ENCODE data around the gene PTGIR.

PTGIR gene

GRCh38 chr19:46621191-46622117, 3.4 kb downstream of the PTGIR start:
- H3K4me3 ChIP-seq: peak overlapping the region; percentile 69
- H3K27ac ChIP-seq: peak overlapping the region; percentile 89 to 98
- no peak for TF ChIP-seq CTCF (IDR thresholded peaks at IDR 0.05)
- DNase-seq (ENCODE audit: low spot score): peak; percentile 79

GRCh38 chr19:46620716-46621115, 4.2 kb downstream of the PTGIR start:
- no peak for TF ChIP-seq CTCF (IDR thresholded peaks at IDR 0.05)
- Histone ChIP-seq H3K27ac (peak overlapping the region; percentile 89 to 98), H3K4me3 (peak overlapping the region; percentile 69)
- DNase-seq (ENCODE audit: low spot score): peak; percentile 90

- H3K27ac ChIP-seq: peak overlapping the region; percentile 89 to 98
- DNase-seq (ENCODE audit: low spot score): no peak
- H3K4me3 ChIP-seq: peak overlapping the region; percentile 69
- no peak for TF ChIP-seq CTCF (IDR thresholded peaks at IDR 0.05)
Measured at GRCh38 chr19:46620267-46620666, 4.6 kb downstream of the PTGIR start.

GRCh38 chr19:46618670-46619231, 6.1 kb downstream of the PTGIR start:
- peak overlapping the region; percentile 55 to 89 for H3K27ac ChIP-seq
- no peak for DNase-seq (ENCODE audit: low spot score)
- no peak overlapping the region for H3K4me3 ChIP-seq
- no peak for TF ChIP-seq CTCF (IDR thresholded peaks at IDR 0.05)

GRCh38 chr19:46617601-46618000, 7.3 kb downstream of the PTGIR start:
- DNase-seq (ENCODE audit: low spot score): no peak
- H3K27ac ChIP-seq: peak overlapping the region in 1 of 2 donors; percentile 39
- H3K4me3 ChIP-seq: no peak overlapping the region
- no peak for TF ChIP-seq CTCF (IDR thresholded peaks at IDR 0.05)

GRCh38 chr19:46616631-46617322, 8.1 kb downstream of the PTGIR start:
- DNase-seq (ENCODE audit: low spot score): no peak
- TF ChIP-seq CTCF (IDR thresholded peaks at IDR 0.05): no peak
- no peak overlapping the region for H3K4me3 ChIP-seq
- peak overlapping the region in 1 of 2 donors; percentile 39 for H3K27ac ChIP-seq
